ENCODE results near the gene TOR1B.

- no peak for TF ChIP-seq CTCF (IDR thresholded peaks at IDR 0.05; ENCODE audit: low read depth, low read length, poor library complexity, severe bottlenecking)
- no peak for TF ChIP-seq EZH2phosphoT487 (IDR thresholded peaks at IDR 0.05; ENCODE audit: borderline replicate concordance, low read length)
Measured at GRCh38 chr9:129781981-129782380, 21.0 kb upstream of the TOR1B start.

Measured in DOHH2 (cell line).